Caco-2 (cell line): ENCODE results near the gene NLRP1. TPM values are rescaled to one million over a fixed set of nuclear protein-coding genes. Genes with fewer than 3 reads are reported as not detected.

Source experiments
- BruUV-seq: library from RNA; stranded (reverse); fragments of 400-500 nt; replicated peaks from 2 replicates; lab custom pipeline; 2021; lab: Mats Ljungman, UMichigan
- CTCF ChIA-PET: fragments of 300-600 bp; sonication (Branson Sonifier 250); formaldehyde crosslinking; loops from one replicate; lab custom pipeline; 2022; ENCODE audit warnings: antibody characterized with exemption; lab: Charles Lee
- POLR2A ChIA-PET: fragments of 300-600 bp; sonication (Branson Sonifier 250); formaldehyde crosslinking; loops from one replicate; lab custom pipeline; 2022; ENCODE audit warnings: antibody characterized with exemption; lab: Charles Lee
- DNase-seq, 2 experiments: peaks; one replicate each; pipeline versions ENCODE4 v3.0.0 to v3.0.0-alpha.2; 2020 to 2022
- H3K27me3 ChIP-seq: replicated peaks from 2 replicates; pipeline ENCODE4 v1.6.0; 2011; ENCODE audit warnings: low read length; ENCODE audit not compliant: control insufficient read depth, insufficient read depth
- H3K36me3 ChIP-seq: 2 replicates; pipeline ENCODE4 v1.5.1; 2011; ENCODE audit warnings: low read length; ENCODE audit not compliant: control insufficient read depth, insufficient read depth
- H3K4me1 ChIP-seq: fragments of 250-450 bp; sonication (Bioruptor Pico); 2 replicates; pipeline ENCODE4 v1.5.1; 2020; ENCODE audit warnings: mild to moderate bottlenecking
- H3K4me3 ChIP-seq: 2 replicates; pipeline ENCODE4 v1.5.1; 2011; ENCODE audit warnings: low read depth, mild to moderate bottlenecking, control low read depth, low read length
- H3K9me3 ChIP-seq: fragments of 250-450 bp; sonication (Bioruptor Pico); 2 replicates; pipeline ENCODE4 v1.5.1; 2020; ENCODE audit warnings: mild to moderate bottlenecking, moderate library complexity
- H3K27ac Mint-ChIP-seq: one replicate; pipeline ENCODE4 v1.8.0; 2022; ENCODE audit warnings: mixed read lengths; ENCODE audit not compliant: unreplicated experiment
- H3K27me3 Mint-ChIP-seq: one replicate; pipeline ENCODE4 v1.8.0; 2022; ENCODE audit warnings: mixed read lengths; ENCODE audit not compliant: insufficient read depth, unreplicated experiment
- H3K36me3 Mint-ChIP-seq: one replicate; pipeline ENCODE4 v1.8.0; 2022; ENCODE audit warnings: mild to moderate bottlenecking, mixed read lengths; ENCODE audit not compliant: insufficient read depth, unreplicated experiment
- H3K4me1 Mint-ChIP-seq: one replicate; pipeline ENCODE4 v1.8.0; 2022; ENCODE audit warnings: low read depth, mixed read lengths; ENCODE audit not compliant: unreplicated experiment
- H3K4me3 Mint-ChIP-seq: one replicate; pipeline ENCODE4 v1.8.0; 2022; ENCODE audit warnings: mild to moderate bottlenecking, moderate library complexity, mixed read lengths; ENCODE audit not compliant: unreplicated experiment
- H3K9me3 Mint-ChIP-seq: one replicate; pipeline ENCODE4 v1.8.0; 2022; ENCODE audit warnings: mixed read lengths; ENCODE audit not compliant: unreplicated experiment
- CTCF ChIP-seq, 2 experiments: fragments of 200-600 bp in 1 of 2; IDR thresholded peaks; 1 replicate in 1 of 2; 2 replicates in 1 of 2; pipeline versions ENCODE4 v1.5.1 to v1.8.0; 2011 to 2022; ENCODE audit warnings: antibody characterized with exemption in 1 of 2, control low read depth in 1 of 2, inconsistent platforms in 1 of 2, low read depth in 1 of 2, low read length in 1 of 2, mild to moderate bottlenecking in 1 of 2, moderate library complexity in 1 of 2; ENCODE audit not compliant: insufficient read depth in 1 of 2, severe bottlenecking in 1 of 2, unreplicated experiment in 1 of 2
- intact Hi-C: fragments of 100-400 bp; cut with micrococcal nuclease; formaldehyde crosslinking; loops from one replicate; pipeline ENCODE4 v1.10.0; 2022; ENCODE audit not compliant: unreplicated experiment
- total RNA-seq: library from RNA; stranded (reverse); gene quantifications from 2 replicates; pipeline ENCODE4 v1.2.3, GENCODE V29; 2022

The NLRP1 gene
- total RNA-seq, 1 experiment from 2014 or later, result 0.09 TPM

DNA sequence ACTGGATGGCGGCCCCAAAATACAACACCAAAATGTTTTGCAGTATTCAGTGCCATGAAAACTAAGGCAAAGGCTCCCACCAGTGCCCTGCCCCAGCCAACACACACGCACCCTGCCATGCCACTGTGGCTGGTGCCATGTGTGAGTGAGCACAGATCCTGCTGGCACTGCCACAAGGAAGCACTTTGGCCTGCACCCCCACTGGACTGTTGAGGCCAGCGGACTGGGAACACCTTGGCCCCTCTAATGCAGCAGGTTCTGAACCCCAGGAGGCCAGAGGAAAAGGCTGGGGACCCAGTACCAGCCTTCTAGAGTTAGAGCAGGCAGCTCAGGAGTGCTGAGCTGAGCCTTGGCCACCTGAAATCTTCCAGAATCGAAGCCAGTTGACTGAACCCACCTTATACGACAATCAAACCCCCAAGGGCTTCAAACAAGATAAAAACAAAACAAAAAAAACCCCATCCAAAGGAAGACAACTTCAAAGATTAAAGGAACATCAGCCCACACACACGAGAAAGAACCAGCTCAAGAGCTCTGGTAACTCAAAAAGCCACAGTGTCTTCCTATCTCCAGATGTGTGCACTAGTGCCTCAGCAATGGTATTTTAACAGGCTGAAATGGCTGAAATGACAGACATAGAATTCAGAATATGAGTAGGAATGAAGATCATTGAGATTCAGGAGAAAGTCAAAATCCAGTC, 21.5 kb downstream of the NLRP1 start:
- intact Hi-C loops, result no loop called here
- no peaks in the 10 kb centered on the region for H3K4me1 ChIP-seq
- ChIA-PET POLR2A (no interaction called here), CTCF (no interaction called here)
- no peak overlapping the region for H3K4me3 ChIP-seq
- BruUV-seq, result no TSS peak
- Mint-ChIP-seq H3K36me3 (no peaks in the 10 kb centered on the region), H3K27ac (no peak overlapping the region), H3K4me3 (no peak overlapping the region), H3K4me1 (no peaks in the 10 kb centered on the region), H3K9me3 (no peaks in the 10 kb centered on the region), H3K27me3 (peaks cover 15% of the 10 kb centered on the region)
- H3K36me3 ChIP-seq, result no peaks in the 10 kb centered on the region
- no peaks in the 10 kb centered on the region for H3K9me3 ChIP-seq
- no peak for DNase-seq
- H3K27me3 ChIP-seq, result no peaks in the 10 kb centered on the region
- TF ChIP-seq CTCF (IDR thresholded peaks at IDR 0.05; ENCODE audit: insufficient read depth in 1 of 2, low read depth in 1 of 2, low read length in 1 of 2, severe bottlenecking in 1 of 2, unreplicated experiment in 1 of 2), result no peak

GRCh38 chr17:5561736-5562571, 22.4 kb downstream of the NLRP1 start:
- no peaks in the 10 kb centered on the region for H3K36me3 Mint-ChIP-seq
- no peak overlapping the region for H3K4me3 Mint-ChIP-seq
- H3K4me3 ChIP-seq, result no peak overlapping the region
- TF ChIP-seq CTCF (IDR thresholded peaks at IDR 0.05; ENCODE audit: insufficient read depth in 1 of 2, low read depth in 1 of 2, low read length in 1 of 2, severe bottlenecking in 1 of 2, unreplicated experiment in 1 of 2), result no peak
- intact Hi-C loops, result no loop called here
- no peaks in the 10 kb centered on the region for H3K4me1 Mint-ChIP-seq
- no peaks in the 10 kb centered on the region for H3K9me3 Mint-ChIP-seq
- DNase-seq, result no peak
- no peaks in the 10 kb centered on the region for H3K36me3 ChIP-seq
- BruUV-seq, result no TSS peak
- ChIA-PET CTCF (no interaction called here), POLR2A (no interaction called here)
- no peaks in the 10 kb centered on the region for H3K4me1 ChIP-seq
- peaks cover 15% of the 10 kb centered on the region for H3K27me3 Mint-ChIP-seq
- no peaks in the 10 kb centered on the region for H3K27me3 ChIP-seq
- no peak overlapping the region for H3K27ac Mint-ChIP-seq
- H3K9me3 ChIP-seq, result no peaks in the 10 kb centered on the region

DNA sequence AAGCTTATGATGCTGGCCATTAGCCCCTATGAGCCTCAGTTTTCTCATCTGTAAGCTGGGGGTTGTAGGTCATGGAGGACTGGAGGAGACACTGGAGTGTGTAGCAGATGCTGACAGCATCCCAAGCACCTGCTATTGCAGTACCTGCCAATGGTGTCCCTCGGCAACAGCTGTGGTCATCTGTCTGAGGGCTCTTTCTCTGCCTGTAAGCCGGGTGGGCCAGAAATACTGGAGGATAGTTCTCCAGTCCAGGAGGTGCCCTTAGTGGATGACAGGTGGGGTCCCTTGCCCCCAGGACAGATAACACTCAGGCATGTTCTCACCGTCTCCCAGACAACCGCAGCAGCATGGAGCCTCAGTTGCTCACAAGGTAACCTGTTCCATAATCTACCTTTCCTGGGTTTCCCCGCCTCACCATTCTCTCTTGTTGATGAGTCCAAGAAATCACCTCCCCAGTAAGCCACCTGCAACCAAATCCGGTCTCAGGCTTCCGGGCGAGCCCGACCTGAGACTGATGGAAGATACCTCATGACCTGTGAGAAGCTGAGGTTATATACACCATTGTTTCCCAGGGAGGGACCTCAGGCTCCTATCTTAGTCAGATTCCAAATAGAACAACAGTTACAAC, 23.8 kb downstream of the NLRP1 start:
- Histone ChIP-seq H3K4me1 (no peaks in the 10 kb centered on the region), H3K4me3 (no peak overlapping the region), H3K9me3 (no peaks in the 10 kb centered on the region), H3K36me3 (no peaks in the 10 kb centered on the region), H3K27me3 (no peaks in the 10 kb centered on the region)
- peaks cover 13% of the 10 kb centered on the region for H3K27me3 Mint-ChIP-seq
- BruUV-seq, result no TSS peak
- H3K27ac Mint-ChIP-seq, result no peak overlapping the region
- TF ChIP-seq CTCF (IDR thresholded peaks at IDR 0.05; ENCODE audit: insufficient read depth in 1 of 2, low read depth in 1 of 2, low read length in 1 of 2, severe bottlenecking in 1 of 2, unreplicated experiment in 1 of 2), result no peak
- H3K4me3 Mint-ChIP-seq, result no peak overlapping the region
- H3K4me1 Mint-ChIP-seq, result no peaks in the 10 kb centered on the region
- DNase-seq, result no peak
- intact Hi-C loops, result no loop called here
- H3K9me3 Mint-ChIP-seq, result no peaks in the 10 kb centered on the region
- ChIA-PET CTCF (no interaction called here), POLR2A (no interaction called here)
- no peaks in the 10 kb centered on the region for H3K36me3 Mint-ChIP-seq
